A549 treated with AZD9567 at 1 μM for 4 hours (cell line): Measurements from ENCODE around the gene MS4A13. TPM values are rescaled to one million over a fixed set of nuclear protein-coding genes. Genes with fewer than 3 reads are reported as not detected.

Experiments
- total RNA-seq: library from RNA; stranded (reverse); fragments of 200-300 nt; extraction: Qiagen RNA extraction; gene quantifications from 5 replicates; pipeline ENCODE4 v1.2.3, GENCODE V29; 2022; ENCODE audit not compliant: insufficient read depth

MS4A13 gene
- total RNA-seq: not detected in 5 replicates

DNA sequence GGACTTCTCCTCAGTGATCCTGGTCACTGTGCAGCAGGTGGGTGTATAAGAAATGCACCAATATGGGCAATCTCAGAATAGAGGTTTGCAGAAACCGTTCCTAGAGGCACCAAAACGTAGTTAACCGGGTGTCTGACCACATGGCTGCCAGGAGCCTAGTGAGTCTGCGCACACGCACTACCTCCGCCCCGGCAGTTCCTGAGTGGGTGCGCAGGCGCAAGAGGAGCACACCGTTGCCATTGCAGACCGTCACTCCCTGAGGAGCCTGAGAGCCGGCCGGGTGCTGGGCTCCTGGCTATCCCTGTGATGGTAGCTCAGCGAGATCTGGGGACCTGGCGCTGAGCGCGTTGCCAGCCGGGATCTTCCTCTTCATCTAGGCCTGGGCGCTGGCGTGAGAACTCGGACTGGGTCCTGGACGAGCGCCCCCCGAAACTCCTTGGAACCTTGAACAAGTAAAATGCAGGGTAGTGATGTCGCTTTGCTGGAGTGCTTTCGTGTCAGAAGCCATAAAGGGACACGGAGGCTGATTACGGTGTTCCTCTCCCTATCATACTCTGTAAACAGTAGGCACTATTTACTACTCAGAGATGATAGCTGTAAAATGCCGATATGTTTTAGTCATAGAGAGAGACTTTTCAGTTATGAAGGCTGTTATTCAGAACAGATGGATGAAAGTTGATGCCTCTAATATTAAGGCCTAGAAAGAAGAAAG, at the start of gene MS4A13:
TSS of gene MS4A13 (plus strand) at position 249 of the 712 bp plus-strand sequence. CDS start 2,692 bp downstream, outside the sequence.

GRCh38 chr11:60492488-60493009, 22.6 kb upstream of the MS4A13 start, which contains the start of gene MS4A12:
Gene MS4A12 (plus strand): TSS chr11:60492778. CDS start chr11:60497319, 4,541 bp downstream.

Other genes with a start within 250 kb of the MS4A13 start
- gene MS4A4A, start 234.7 kb upstream of the MS4A13 start, total RNA-seq: not detected in 5 replicates
- not detected in 5 replicates for gene MS4A6E, start 188.1 kb upstream of the MS4A13 start, total RNA-seq
- not detected in 5 replicates for gene MS4A7, start 136.9 kb upstream of the MS4A13 start, total RNA-seq
- not detected in 5 replicates for gene MS4A14, start 118.9 kb upstream of the MS4A13 start, total RNA-seq
- not detected in 5 replicates for gene MS4A5, start 85.8 kb upstream of the MS4A13 start, total RNA-seq
- not detected in 5 replicates for gene MS4A1, start 59.5 kb upstream of the MS4A13 start, total RNA-seq
- gene MS4A12, start 22.6 kb upstream of the MS4A13 start, total RNA-seq: not detected in 5 replicates
- gene MS4A8, start 184.2 kb downstream of the MS4A13 start, total RNA-seq: not detected in 5 replicates
- not detected in 5 replicates for gene MS4A18, start 209.3 kb downstream of the MS4A13 start, total RNA-seq
- 0.05 TPM in 1 of 5 replicates, not detected in the others for gene MS4A15, start 241.5 kb downstream of the MS4A13 start, total RNA-seq